C4-2B (cell line): Measurements from ENCODE around the gene NYNRIN.

Experiments
- CTCF ChIP-seq: fragments of 450-650 bp; conservative IDR thresholded peaks from 2 replicates; pipeline ENCODE4 v1.5.1; 2017; ENCODE audit warnings: mild to moderate bottlenecking
- ZFX ChIP-seq: fragments of 450-650 bp; IDR thresholded peaks from 2 replicates; pipeline ENCODE4 v1.6.1; 2017

GRCh38 chr14:24397639-24398292 lies 1.0 kb upstream of the NYNRIN start:
- no peak for TF ChIP-seq CTCF
- no peak for TF ChIP-seq ZFX
